ENCODE data around the gene PSMD3. TPM values are rescaled to one million over a fixed set of nuclear protein-coding genes. Genes with fewer than 3 reads are reported as not detected.

PSMD3 gene
- total and polyA plus RNA-seq, 8 donors = 32.0 to 43.5 (median 39.4) TPM

- no peak for FAIRE-seq
- peak; percentile 90 to 98 (median 94) for TF ChIP-seq CTCF (IDR thresholded peaks at IDR 0.05)
- Histone ChIP-seq H3K4me3 (no peak overlapping the region), H3K27me3 (no peaks in the 10 kb centered on the region), H3K27ac (no peak overlapping the region), H3K36me3 (peaks cover 0 to 34% (median 9%) of the 10 kb centered on the region in 3 donors), H3K4me1 (peaks cover 7 to 25% (median 15%) of the 10 kb centered on the region in 3 donors), H3K9me3 (no peaks in the 10 kb centered on the region)
- peak; percentile 76 to 89 (median 87) for ATAC-seq
- peak; percentile 70 to 92 (median 83) for DNase-seq
- WGBS, 2 donors = 25 to 30% methylated on average over 29 to 33 of the region's 33 CpGs
- intact Hi-C loops (cut with DNase I) = loop anchor here in 1 of 3 donors (10.0 kb wide), 1 partner anchor 138 kb away; no protein-coding TSS in a partner anchor
Observed at GRCh38 chr17:40026816-40027613, 46.4 kb downstream of the PSMD3 start.

GRCh38 chr17:40027614-40028012 lies 47.0 kb downstream of the PSMD3 start:
- no peak for DNase-seq
- Histone ChIP-seq H3K9me3 (no peaks in the 10 kb centered on the region), H3K27ac (no peak overlapping the region), H3K4me1 (peaks cover 12 to 29% (median 20%) of the 10 kb centered on the region in 3 donors), H3K36me3 (peaks cover 0 to 28% (median 9%) of the 10 kb centered on the region in 3 donors), H3K27me3 (no peaks in the 10 kb centered on the region), H3K4me3 (no peak overlapping the region)
- WGBS, 2 donors = 78 to 86% methylated on average over 5 of the region's 5 CpGs
- intact Hi-C loops (cut with DNase I) = loop anchor here in 1 of 3 donors (10.0 kb wide), 1 partner anchor 137 kb away; no protein-coding TSS in a partner anchor
- ATAC-seq = no peak
- no peak for TF ChIP-seq CTCF (IDR thresholded peaks at IDR 0.05)
- no peak for FAIRE-seq

- intact Hi-C loops (cut with DNase I) = loop anchor here in 1 of 3 donors (10.0 kb wide), 1 partner anchor 136 kb away; no protein-coding TSS in a partner anchor
- FAIRE-seq (no peak), ATAC-seq (no peak), DNase-seq (no peak)
- Histone ChIP-seq H3K27ac (no peak overlapping the region), H3K4me3 (no peak overlapping the region), H3K27me3 (no peaks in the 10 kb centered on the region), H3K4me1 (peaks cover 19 to 32% (median 21%) of the 10 kb centered on the region in 3 donors), H3K9me3 (no peaks in the 10 kb centered on the region), H3K36me3 (peaks cover 0 to 24% (median 9%) of the 10 kb centered on the region in 3 donors)
- WGBS, 2 donors = 91 to 95% methylated on average over 13 of the region's 13 CpGs
- TF ChIP-seq CTCF (IDR thresholded peaks at IDR 0.05) = no peak
Observed at GRCh38 chr17:40028595-40028994, 48.0 kb downstream of the PSMD3 start.

- Histone ChIP-seq H3K4me1 (peaks cover 18 to 27% (median 24%) of the 10 kb centered on the region in 3 donors), H3K27me3 (no peaks in the 10 kb centered on the region), H3K27ac (peak overlapping the region; percentile 36 to 78 (median 59)), H3K36me3 (peaks cover 0 to 17% (median 9%) of the 10 kb centered on the region in 3 donors), H3K9me3 (no peaks in the 10 kb centered on the region), H3K4me3 (no peak overlapping the region)
- TF ChIP-seq CTCF (IDR thresholded peaks at IDR 0.05) = no peak
- intact Hi-C loops (cut with DNase I) = loop anchor here in 1 of 3 donors (10.0 kb wide), 1 partner anchor 53 kb away; no protein-coding TSS in a partner anchor
- no peak for ATAC-seq
- 51 to 55% methylated on average over 11 of the region's 11 CpGs for WGBS, 2 donors
- no peak for DNase-seq
- FAIRE-seq = no peak
Observed at GRCh38 chr17:40031706-40032105, 51.1 kb downstream of the PSMD3 start.
